HCT116 (cell line): ENCODE measurements around the gene PDK4. TPM values are rescaled to one million over a fixed set of nuclear protein-coding genes. Genes with fewer than 3 reads are reported as not detected.

ENCODE experiments used
- ATAC-seq: fragments of 200-7000 bp; cut with Tn5 transposase; 2 replicates; pipeline ENCODE4 v1.9.1; 2020; ENCODE audit warnings: mild to moderate bottlenecking, moderate library complexity
- BruUV-seq: library from RNA; stranded (reverse); fragments of 400-500 nt; replicated peaks from 2 replicates; lab custom pipeline; 2021; lab: Mats Ljungman, UMichigan
- CTCF ChIA-PET: fragments of 300-600 bp; sonication (Branson Sonifier 250); formaldehyde crosslinking; loops from one replicate; lab custom pipeline; 2021; ENCODE audit warnings: antibody characterized with exemption; lab: Charles Lee
- POLR2A ChIA-PET: fragments of 300-600, 350-600 bp; sonication (Branson Sonifier 250); formaldehyde crosslinking; loops from one replicate; lab custom pipeline; 2021; ENCODE audit warnings: antibody characterized with exemption; lab: Charles Lee
- RAD21 ChIA-PET, 2 experiments: fragments of 300-600 bp; sonication (Branson Sonifier 250); formaldehyde crosslinking; loops; one replicate each; lab custom pipeline; 2023; ENCODE audit warnings: low total read pairs in 2 of 2; ENCODE audit not compliant: uncharacterized antibody in 2 of 2, unreplicated experiment in 2 of 2, low non-redundant PET in 1 of 2; lab: Charles Lee
- DNase-seq: peaks from one replicate; pipeline ENCODE4 v3.0.0-alpha.2; 2010; ENCODE audit warnings: low read depth, low spot score
- H2AFZ ChIP-seq: fragments of 200-600 bp; shearing (Covaris generic), sonication (generic); 2 replicates; pipeline ENCODE4 v1.6.1; 2017; ENCODE audit warnings: low read depth, mixed run types, mixed read lengths, antibody characterized with exemption, low read length; ENCODE audit not compliant: poor library complexity, severe bottlenecking
- H3K27ac ChIP-seq: 2 replicates; pipeline ENCODE4 v1.5.1; 2012; ENCODE audit warnings: low read depth, low read length
- H3K27me3 ChIP-seq: fragments of 200-600 bp; sonication (generic); 2 replicates; pipeline ENCODE4 v1.6.1; 2016; ENCODE audit warnings: mixed run types, low read length, mixed read lengths; ENCODE audit not compliant: insufficient read depth
- H3K36me3 ChIP-seq, 2 experiments: fragments of 200-500 bp in 1 of 2; fragments of 200-600 bp in 1 of 2; sonication (Bioruptor generic) in 1 of 2; sonication (generic) in 1 of 2; 2 replicates each; pipeline versions ENCODE4 v1.5.1 to v1.6.1; 2014 to 2016; ENCODE audit warnings: low read length in 2 of 2, inconsistent platforms in 1 of 2, mixed read lengths in 1 of 2, mixed run types in 1 of 2; ENCODE audit not compliant: insufficient read depth in 2 of 2, control insufficient read depth in 1 of 2
- H3K4me1 ChIP-seq, 2 experiments: fragments of 200-600 bp in 1 of 2; sonication (generic) in 1 of 2; 2 replicates each; pipeline versions ENCODE4 v1.5.1 to v1.6.1; 2012 to 2017; ENCODE audit warnings: low read length in 2 of 2, inconsistent platforms in 1 of 2, mild to moderate bottlenecking in 1 of 2, mixed read lengths in 1 of 2, mixed run types in 1 of 2, moderate library complexity in 1 of 2; ENCODE audit not compliant: insufficient read depth in 2 of 2, control insufficient read depth in 1 of 2
- H3K4me2 ChIP-seq: fragments of 200-600 bp; sonication (generic); 2 replicates; pipeline ENCODE4 v1.6.1; 2017; ENCODE audit warnings: mixed run types, low read length, mixed read lengths
- H3K4me3 ChIP-seq, 2 experiments: fragments of 200-600 bp in 1 of 2; sonication (generic) in 1 of 2; replicated peaks in 1 of 2; 2 replicates each; pipeline ENCODE4 v1.5.1; 2011 to 2016; ENCODE audit warnings: low read length in 2 of 2, control low read depth in 1 of 2, low read depth in 1 of 2, mild to moderate bottlenecking in 1 of 2, mixed read lengths in 1 of 2, mixed run types in 1 of 2
- H3K79me2 ChIP-seq: fragments of 200-600 bp; sonication (generic); 2 replicates; pipeline ENCODE4 v1.6.1; 2017; ENCODE audit warnings: mild to moderate bottlenecking, mixed run types, low read length, moderate library complexity, mixed read lengths; ENCODE audit not compliant: insufficient read depth
- H3K9ac ChIP-seq: fragments of 200-600 bp; sonication (generic); 2 replicates; pipeline ENCODE4 v1.6.1; 2016; ENCODE audit warnings: low read length, mixed read lengths
- H3K9me2 ChIP-seq: fragments of 200-600 bp; sonication (generic), shearing (Covaris generic); 2 replicates; pipeline ENCODE4 v1.6.1; 2017; ENCODE audit warnings: mixed run types, mild to moderate bottlenecking, moderate library complexity; ENCODE audit not compliant: insufficient read depth
- H3K9me3 ChIP-seq, 2 experiments: fragments of 200-500 bp in 1 of 2; fragments of 200-600 bp in 1 of 2; sonication (Bioruptor generic) in 1 of 2; sonication (generic) in 1 of 2; 2 replicates each; pipeline ENCODE4 v1.6.1; 2014 to 2017; ENCODE audit warnings: low read length in 2 of 2, mixed read lengths in 2 of 2, inconsistent platforms in 1 of 2, low read depth in 1 of 2, mild to moderate bottlenecking in 1 of 2, mixed run types in 1 of 2, moderate library complexity in 1 of 2; ENCODE audit not compliant: control insufficient read depth in 1 of 2, insufficient read depth in 1 of 2
- H4K20me1 ChIP-seq: fragments of 200-600 bp; sonication (generic), shearing (Covaris generic); 2 replicates; pipeline ENCODE4 v1.6.1; 2017; ENCODE audit warnings: mixed run types, mild to moderate bottlenecking, moderate library complexity; ENCODE audit not compliant: insufficient read depth
- SIN3A ChIP-seq: IDR thresholded peaks from 2 replicates; pipeline ENCODE4 v1.6.1; 2012; ENCODE audit warnings: low read depth
- SP1 ChIP-seq: IDR thresholded peaks from 2 replicates; pipeline ENCODE4 v1.6.1; 2012; ENCODE audit warnings: low read depth
- ZFX ChIP-seq: fragments of 450-650 bp; IDR thresholded peaks from 2 replicates; pipeline ENCODE4 v1.6.1; 2017
- intact Hi-C: fragments of 100-400 bp; cut with micrococcal nuclease; formaldehyde crosslinking; loops from 2 replicates; pipeline ENCODE4 v1.10.0; 2022
- total RNA-seq: library from RNA; stranded (reverse); gene quantifications from one replicate; pipeline ENCODE4 v1.2.1, GENCODE V29; 2021; ENCODE audit not compliant: unreplicated experiment
- TF ChIP-seq, protein P1 (sequence below), 3 experiments: fragments of 200-600 bp in 1 of 3; sonication (generic) in 1 of 3; IDR thresholded peaks in 2 of 3; conservative IDR thresholded peaks in 1 of 3; 2 replicates each; pipeline ENCODE4 v1.5.1; 2012 to 2017; ENCODE audit warnings: low read depth in 2 of 3, low read length in 2 of 3, antibody characterized with exemption in 1 of 3, borderline replicate concordance in 1 of 3, control low read depth in 1 of 3, mild to moderate bottlenecking in 1 of 3, mixed read lengths in 1 of 3, mixed run types in 1 of 3, moderate library complexity in 1 of 3; ENCODE audit not compliant: insufficient read depth in 1 of 3

Gene PDK4
- total RNA-seq, 1 experiment from 2014 or later, result 2.1 TPM

DNA sequence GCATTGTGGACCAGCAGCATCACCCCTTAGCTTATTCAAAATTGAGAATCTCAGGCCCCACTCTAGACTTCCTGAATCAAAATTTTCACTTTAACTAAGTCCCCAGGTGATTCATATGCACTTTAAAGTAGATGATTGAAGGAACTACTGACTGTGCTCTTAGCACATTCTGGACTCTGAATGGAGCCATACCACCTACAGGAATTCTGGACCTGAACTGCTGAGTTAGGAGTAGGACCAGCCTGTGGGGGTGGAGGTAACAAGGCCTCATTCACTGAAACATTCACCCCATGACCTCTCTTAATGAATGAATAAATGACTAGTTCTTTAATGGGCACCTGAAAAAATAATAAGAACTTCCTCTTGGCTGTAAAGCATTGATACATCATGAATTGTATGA is 7.3 kb downstream of the PDK4 start (continued):
- TF ChIP-seq, protein P1, sequence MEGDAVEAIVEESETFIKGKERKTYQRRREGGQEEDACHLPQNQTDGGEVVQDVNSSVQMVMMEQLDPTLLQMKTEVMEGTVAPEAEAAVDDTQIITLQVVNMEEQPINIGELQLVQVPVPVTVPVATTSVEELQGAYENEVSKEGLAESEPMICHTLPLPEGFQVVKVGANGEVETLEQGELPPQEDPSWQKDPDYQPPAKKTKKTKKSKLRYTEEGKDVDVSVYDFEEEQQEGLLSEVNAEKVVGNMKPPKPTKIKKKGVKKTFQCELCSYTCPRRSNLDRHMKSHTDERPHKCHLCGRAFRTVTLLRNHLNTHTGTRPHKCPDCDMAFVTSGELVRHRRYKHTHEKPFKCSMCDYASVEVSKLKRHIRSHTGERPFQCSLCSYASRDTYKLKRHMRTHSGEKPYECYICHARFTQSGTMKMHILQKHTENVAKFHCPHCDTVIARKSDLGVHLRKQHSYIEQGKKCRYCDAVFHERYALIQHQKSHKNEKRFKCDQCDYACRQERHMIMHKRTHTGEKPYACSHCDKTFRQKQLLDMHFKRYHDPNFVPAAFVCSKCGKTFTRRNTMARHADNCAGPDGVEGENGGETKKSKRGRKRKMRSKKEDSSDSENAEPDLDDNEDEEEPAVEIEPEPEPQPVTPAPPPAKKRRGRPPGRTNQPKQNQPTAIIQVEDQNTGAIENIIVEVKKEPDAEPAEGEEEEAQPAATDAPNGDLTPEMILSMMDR (IDR thresholded peaks at IDR 0.05 in 2 of 3, conservative IDR thresholded peaks at IDR 0.05 in 1 of 3; ENCODE audit: borderline replicate concordance in 1 of 3, insufficient read depth in 1 of 3, low read depth in 2 of 3, low read length in 2 of 3), result no peak
- TF ChIP-seq ZFX (no peak), SIN3A (no peak)

DNA sequence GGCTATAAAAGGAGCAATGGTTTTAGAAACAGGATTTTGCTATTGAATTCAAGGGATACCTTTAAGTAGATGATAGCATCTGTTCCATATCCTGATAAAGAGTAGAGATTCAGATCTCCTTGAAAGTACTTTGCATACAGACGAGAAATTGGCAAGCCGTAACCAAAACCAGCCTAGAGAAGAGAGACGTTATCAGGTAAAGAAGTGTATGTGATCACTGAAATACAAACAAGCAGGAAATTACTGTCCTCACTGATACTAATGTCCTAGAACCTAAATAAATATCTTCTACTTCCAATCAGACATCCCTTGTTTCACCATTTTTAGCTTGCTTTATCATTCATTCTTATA is 9.4 kb downstream of the PDK4 start:
- no TSS peak for BruUV-seq
- H4K20me1 ChIP-seq, result no peaks in the 10 kb centered on the region
- H2AFZ ChIP-seq, result no peak overlapping the region
- CTCF ChIA-PET, result no interaction called here
- no peak overlapping the region for H3K27ac ChIP-seq
- no peaks in the 10 kb centered on the region for H3K4me1 ChIP-seq
- H3K36me3 ChIP-seq, result no peaks in the 10 kb centered on the region
- no peaks in the 10 kb centered on the region for H3K9me2 ChIP-seq
- H3K4me3 ChIP-seq, result no peak overlapping the region
- no peaks in the 10 kb centered on the region for H3K27me3 ChIP-seq
- DNase-seq (no peak), ATAC-seq (no peak)
- no peaks in the 10 kb centered on the region for H3K9me3 ChIP-seq
- intact Hi-C loops, result no loop called here
- TF ChIP-seq SP1, result no peak
- TF ChIP-seq, protein P1 (IDR thresholded peaks at IDR 0.05 in 2 of 3, conservative IDR thresholded peaks at IDR 0.05 in 1 of 3; ENCODE audit: borderline replicate concordance in 1 of 3, insufficient read depth in 1 of 3, low read depth in 2 of 3, low read length in 2 of 3), result no peak
- no peak overlapping the region for H3K4me2 ChIP-seq
- POLR2A ChIA-PET, result no interaction called here
- no peaks in the 10 kb centered on the region for H3K79me2 ChIP-seq
- RAD21 ChIA-PET, result no interaction called here
- H3K9ac ChIP-seq, result no peak overlapping the region
